HEK293 (cell line): ENCODE data around the gene BCL11A.

Experiments used
- CTCF ChIA-PET: fragments of 350-600 bp; formaldehyde crosslinking; extraction: SDS; loops from one replicate; lab custom pipeline; 2021; ENCODE audit warnings: antibody characterized with exemption; lab: Yijun Ruan, JAX
- POLR2A ChIA-PET: fragments of 300-600 bp; formaldehyde crosslinking; extraction: SDS; loops from one replicate; lab custom pipeline; 2020; ENCODE audit warnings: antibody characterized with exemption, inconsistent platforms; lab: Yijun Ruan, JAX
- H3K27ac ChIP-seq: fragments of 200-500 bp; sonication (Bioruptor generic); 2 replicates; pipeline ENCODE4 v1.5.1; 2014; ENCODE audit warnings: low read depth, low read length, control low read depth, inconsistent platforms; ENCODE audit errors: extremely low read depth
- H3K36me3 ChIP-seq, 2 experiments: fragments of 200-500 bp in 1 of 2; sonication (Bioruptor generic) in 1 of 2; 1 replicate in 1 of 2; 2 replicates in 1 of 2; pipeline ENCODE4 v1.5.1; 2014 to 2017; ENCODE audit warnings: inconsistent platforms in 2 of 2, low read length in 2 of 2; ENCODE audit not compliant: control insufficient read depth in 2 of 2, insufficient read depth in 1 of 2
- H3K4me1 ChIP-seq: fragments of 200-500 bp; sonication (Bioruptor generic); 2 replicates; pipeline ENCODE4 v1.5.1; 2014; ENCODE audit warnings: mild to moderate bottlenecking, low read length, inconsistent platforms; ENCODE audit not compliant: control insufficient read depth, insufficient read depth
- H3K4me3 ChIP-seq: 2 replicates; pipeline ENCODE4 v1.5.1; 2011; ENCODE audit warnings: low read depth, mild to moderate bottlenecking, control low read depth, low read length, moderate library complexity
- H3K9me3 ChIP-seq: fragments of 200-500 bp; sonication (Bioruptor generic); 2 replicates; pipeline ENCODE4 v1.5.1; 2014; ENCODE audit warnings: low read depth, low read length, inconsistent platforms; ENCODE audit not compliant: control insufficient read depth, insufficient read depth
- BCL11B ChIP-seq: fragments of 450-650 bp; formaldehyde crosslinking; IDR thresholded peaks from 2 replicates; pipeline ENCODE4 v1.5.1; 2016; ENCODE audit warnings: low read depth, missing biosample characterization, missing genetic modification characterization
- GLIS1 ChIP-seq: fragments of 450-650 bp; formaldehyde crosslinking; IDR thresholded peaks from 2 replicates; pipeline ENCODE4 v1.5.1; 2016; ENCODE audit warnings: missing biosample characterization, missing genetic modification characterization
- HOXC10 ChIP-seq: sonication (generic); formaldehyde crosslinking; IDR thresholded peaks from 2 replicates; pipeline ENCODE4 v1.8.1; 2023; ENCODE audit warnings: mild to moderate bottlenecking, missing genetic modification reagents
- SCRT1 ChIP-seq: fragments of 450-650 bp; formaldehyde crosslinking; IDR thresholded peaks from 2 replicates; pipeline ENCODE4 v1.5.1; 2016; ENCODE audit warnings: missing biosample characterization, missing genetic modification characterization, borderline replicate concordance
- ZEB2 ChIP-seq: fragments of 450-650 bp; formaldehyde crosslinking; IDR thresholded peaks from 2 replicates; pipeline ENCODE4 v1.5.1; 2016; ENCODE audit warnings: missing biosample characterization, missing genetic modification characterization
- ZFHX2 ChIP-seq: fragments of 450-650 bp; formaldehyde crosslinking; conservative IDR thresholded peaks from 2 replicates; pipeline ENCODE4 v1.5.1; 2016; ENCODE audit warnings: missing biosample characterization, missing genetic modification characterization
- ZNF184 ChIP-seq: fragments of 450-650 bp; IDR thresholded peaks from 2 replicates; pipeline ENCODE4 v1.5.1; 2018; ENCODE audit warnings: missing biosample characterization, mild to moderate bottlenecking, missing genetic modification characterization
- ZNF24 ChIP-seq: fragments of 450-650 bp; formaldehyde crosslinking; IDR thresholded peaks from 2 replicates; pipeline ENCODE4 v1.5.1; 2016; ENCODE audit warnings: missing biosample characterization, missing genetic modification characterization
- ZNF302 ChIP-seq: fragments of 450-650 bp; formaldehyde crosslinking; IDR thresholded peaks from 2 replicates; pipeline ENCODE4 v1.5.1; 2016; ENCODE audit warnings: missing biosample characterization, missing genetic modification characterization, low read depth
- ZNF366 ChIP-seq: fragments of 450-650 bp; formaldehyde crosslinking; conservative IDR thresholded peaks from 2 replicates; pipeline ENCODE4 v1.5.1; 2016; ENCODE audit warnings: missing biosample characterization, missing genetic modification characterization
- ZNF416 ChIP-seq: fragments of 450-650 bp; formaldehyde crosslinking; IDR thresholded peaks from 2 replicates; pipeline ENCODE4 v1.5.1; 2016; ENCODE audit warnings: missing biosample characterization, missing genetic modification characterization
- ZNF544 ChIP-seq: fragments of 450-650 bp; formaldehyde crosslinking; IDR thresholded peaks from 2 replicates; pipeline ENCODE4 v1.5.0; 2017; ENCODE audit warnings: missing biosample characterization, missing genetic modification characterization
- ZNF843 ChIP-seq: fragments of 450-650 bp; formaldehyde crosslinking; IDR thresholded peaks from 2 replicates; pipeline ENCODE4 v1.5.1; 2016; ENCODE audit warnings: missing biosample characterization, missing genetic modification characterization
- TF ChIP-seq, protein P1 (sequence below): fragments of 450-650 bp; formaldehyde crosslinking; IDR thresholded peaks from 2 replicates; pipeline ENCODE4; 2016; ENCODE audit warnings: missing biosample characterization, missing genetic modification characterization
- TF ChIP-seq, protein P2 (sequence below): fragments of 450-650 bp; formaldehyde crosslinking; IDR thresholded peaks from 2 replicates; pipeline ENCODE4 v1.5.1; 2016; ENCODE audit warnings: missing biosample characterization, missing genetic modification characterization
- TF ChIP-seq, protein P3 (sequence below): fragments of 450-650 bp; IDR thresholded peaks from 2 replicates; pipeline ENCODE4 v1.5.1; 2018; ENCODE audit warnings: missing biosample characterization, missing genetic modification characterization
- TF ChIP-seq, protein P4 (sequence below): fragments of 450-650 bp; formaldehyde crosslinking; IDR thresholded peaks from 2 replicates; pipeline ENCODE4 v1.5.1; 2016; ENCODE audit warnings: missing biosample characterization, missing genetic modification characterization
- TF ChIP-seq, protein P5 (sequence below): fragments of 450-650 bp; formaldehyde crosslinking; IDR thresholded peaks from 2 replicates; pipeline ENCODE4 v1.5.0; 2017; ENCODE audit warnings: missing biosample characterization, missing genetic modification characterization, borderline replicate concordance
- TF ChIP-seq, protein P6 (sequence below): fragments of 450-650 bp; formaldehyde crosslinking; IDR thresholded peaks from 2 replicates; pipeline ENCODE4 v1.5.1; 2016; ENCODE audit warnings: missing biosample characterization, missing genetic modification characterization, borderline replicate concordance

The BCL11A gene

DNA sequence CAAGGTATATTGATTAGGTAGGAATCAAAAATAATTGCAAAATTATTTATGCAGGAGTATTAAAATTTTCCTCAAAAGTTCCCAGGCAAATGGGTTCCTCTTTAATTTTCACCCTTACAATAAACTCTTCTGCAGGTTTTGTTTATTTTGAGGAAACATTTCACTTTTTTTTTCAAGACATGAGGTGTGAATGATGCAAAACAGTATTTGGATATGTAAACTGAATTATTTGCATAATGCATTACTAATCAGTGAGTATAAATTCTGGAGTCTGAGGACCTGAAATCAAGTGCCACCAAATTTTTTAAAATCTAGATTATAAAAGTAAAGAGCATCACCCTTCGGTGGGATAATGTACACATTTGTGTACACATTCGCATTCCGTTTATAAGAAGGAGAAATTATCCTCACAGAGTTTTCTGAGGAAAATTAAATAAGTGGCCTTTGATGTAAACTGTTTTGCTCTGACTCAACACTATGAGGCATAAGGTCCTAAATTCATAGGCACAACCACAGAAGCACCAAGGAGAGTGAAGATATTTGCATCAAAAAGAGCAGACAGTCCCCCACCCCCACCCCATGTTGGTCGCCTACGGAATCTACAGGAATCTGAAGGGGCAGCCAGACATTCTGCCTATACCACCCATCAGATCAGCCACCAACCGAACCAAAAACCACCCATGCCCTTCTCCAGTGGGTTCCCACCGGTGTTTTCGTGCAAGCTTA, 33.1 kb downstream of the BCL11A start:
- Histone ChIP-seq H3K4me1 (peaks cover 14% of the 10 kb centered on the region), H3K27ac (no peak overlapping the region), H3K4me3 (no peak overlapping the region), H3K36me3 (peaks cover 0 to 5% of the 10 kb centered on the region in 2 experiments; a peak in 1 of 3 replicates), H3K9me3 (no peaks in the 10 kb centered on the region)
- ChIA-PET CTCF (interaction anchor here (0.6 to 0.7 kb wide), 3 partner anchors 10 to 64 kb away, joined by 3 read pairs; no protein-coding TSS in a partner anchor), POLR2A (no interaction called here)
- TF ChIP-seq, protein P1, sequence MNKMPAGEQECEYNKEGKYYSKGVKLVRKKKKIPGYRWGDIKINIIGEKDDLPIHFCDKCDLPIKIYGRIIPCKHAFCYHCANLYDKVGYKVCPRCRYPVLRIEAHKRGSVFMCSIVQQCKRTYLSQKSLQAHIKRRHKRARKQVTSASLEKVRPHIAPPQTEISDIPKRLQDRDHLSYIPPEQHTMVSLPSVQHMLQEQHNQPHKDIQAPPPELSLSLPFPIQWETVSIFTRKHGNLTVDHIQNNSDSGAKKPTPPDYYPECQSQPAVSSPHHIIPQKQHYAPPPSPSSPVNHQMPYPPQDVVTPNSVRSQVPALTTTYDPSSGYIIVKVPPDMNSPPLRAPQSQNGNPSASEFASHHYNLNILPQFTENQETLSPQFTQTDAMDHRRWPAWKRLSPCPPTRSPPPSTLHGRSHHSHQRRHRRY (tag by site-specific recombination), result no peak
- TF ChIP-seq BCL11B (tag by site-specific recombination) (no peak), ZNF302 (tag by site-specific recombination) (no peak), ZFHX2 (tag by site-specific recombination) (no peak), ZNF24 (tag by site-specific recombination) (no peak), SCRT1 (tag by site-specific recombination) (no peak), ZNF184 (tag by site-specific recombination) (no peak), ZNF544 (tag by site-specific recombination) (no peak), GLIS1 (tag by site-specific recombination) (no peak), ZNF366 (tag by site-specific recombination) (no peak), ZNF843 (tag by site-specific recombination) (no peak), ZNF416 (tag by site-specific recombination) (no peak), HOXC10 (CRISPR knock-in tag) (no peak), ZEB2 (tag by site-specific recombination) (no peak)
- TF ChIP-seq, protein P2, sequence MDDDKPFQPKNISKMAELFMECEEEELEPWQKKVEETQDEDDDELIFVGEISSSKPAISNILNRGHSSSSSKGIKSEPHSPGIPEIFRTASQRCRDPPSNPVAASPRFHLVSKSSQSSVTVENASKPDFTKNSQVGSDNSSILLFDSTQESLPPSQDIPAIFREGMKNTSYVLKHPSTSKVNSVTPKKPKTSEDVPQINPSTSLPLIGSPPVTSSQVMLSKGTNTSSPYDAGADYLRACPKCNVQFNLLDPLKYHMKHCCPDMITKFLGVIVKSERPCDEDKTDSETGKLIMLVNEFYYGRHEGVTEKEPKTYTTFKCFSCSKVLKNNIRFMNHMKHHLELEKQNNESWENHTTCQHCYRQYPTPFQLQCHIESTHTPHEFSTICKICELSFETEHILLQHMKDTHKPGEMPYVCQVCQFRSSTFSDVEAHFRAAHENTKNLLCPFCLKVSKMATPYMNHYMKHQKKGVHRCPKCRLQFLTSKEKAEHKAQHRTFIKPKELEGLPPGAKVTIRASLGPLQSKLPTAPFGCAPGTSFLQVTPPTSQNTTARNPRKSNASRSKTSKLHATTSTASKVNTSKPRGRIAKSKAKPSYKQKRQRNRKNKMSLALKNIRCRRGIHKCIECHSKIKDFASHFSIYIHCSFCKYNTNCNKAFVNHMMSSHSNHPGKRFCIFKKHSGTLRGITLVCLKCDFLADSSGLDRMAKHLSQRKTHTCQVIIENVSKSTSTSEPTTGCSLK, result no peak
- TF ChIP-seq, protein P3, sequence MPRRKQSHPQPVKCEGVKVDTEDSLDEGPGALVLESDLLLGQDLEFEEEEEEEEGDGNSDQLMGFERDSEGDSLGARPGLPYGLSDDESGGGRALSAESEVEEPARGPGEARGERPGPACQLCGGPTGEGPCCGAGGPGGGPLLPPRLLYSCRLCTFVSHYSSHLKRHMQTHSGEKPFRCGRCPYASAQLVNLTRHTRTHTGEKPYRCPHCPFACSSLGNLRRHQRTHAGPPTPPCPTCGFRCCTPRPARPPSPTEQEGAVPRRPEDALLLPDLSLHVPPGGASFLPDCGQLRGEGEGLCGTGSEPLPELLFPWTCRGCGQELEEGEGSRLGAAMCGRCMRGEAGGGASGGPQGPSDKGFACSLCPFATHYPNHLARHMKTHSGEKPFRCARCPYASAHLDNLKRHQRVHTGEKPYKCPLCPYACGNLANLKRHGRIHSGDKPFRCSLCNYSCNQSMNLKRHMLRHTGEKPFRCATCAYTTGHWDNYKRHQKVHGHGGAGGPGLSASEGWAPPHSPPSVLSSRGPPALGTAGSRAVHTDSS (tag by site-specific recombination), result no peak
- TF ChIP-seq, protein P4, sequence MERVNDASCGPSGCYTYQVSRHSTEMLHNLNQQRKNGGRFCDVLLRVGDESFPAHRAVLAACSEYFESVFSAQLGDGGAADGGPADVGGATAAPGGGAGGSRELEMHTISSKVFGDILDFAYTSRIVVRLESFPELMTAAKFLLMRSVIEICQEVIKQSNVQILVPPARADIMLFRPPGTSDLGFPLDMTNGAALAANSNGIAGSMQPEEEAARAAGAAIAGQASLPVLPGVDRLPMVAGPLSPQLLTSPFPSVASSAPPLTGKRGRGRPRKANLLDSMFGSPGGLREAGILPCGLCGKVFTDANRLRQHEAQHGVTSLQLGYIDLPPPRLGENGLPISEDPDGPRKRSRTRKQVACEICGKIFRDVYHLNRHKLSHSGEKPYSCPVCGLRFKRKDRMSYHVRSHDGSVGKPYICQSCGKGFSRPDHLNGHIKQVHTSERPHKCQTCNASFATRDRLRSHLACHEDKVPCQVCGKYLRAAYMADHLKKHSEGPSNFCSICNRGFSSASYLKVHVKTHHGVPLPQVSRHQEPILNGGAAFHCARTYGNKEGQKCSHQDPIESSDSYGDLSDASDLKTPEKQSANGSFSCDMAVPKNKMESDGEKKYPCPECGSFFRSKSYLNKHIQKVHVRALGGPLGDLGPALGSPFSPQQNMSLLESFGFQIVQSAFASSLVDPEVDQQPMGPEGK, result no peak
- TF ChIP-seq, protein P5, sequence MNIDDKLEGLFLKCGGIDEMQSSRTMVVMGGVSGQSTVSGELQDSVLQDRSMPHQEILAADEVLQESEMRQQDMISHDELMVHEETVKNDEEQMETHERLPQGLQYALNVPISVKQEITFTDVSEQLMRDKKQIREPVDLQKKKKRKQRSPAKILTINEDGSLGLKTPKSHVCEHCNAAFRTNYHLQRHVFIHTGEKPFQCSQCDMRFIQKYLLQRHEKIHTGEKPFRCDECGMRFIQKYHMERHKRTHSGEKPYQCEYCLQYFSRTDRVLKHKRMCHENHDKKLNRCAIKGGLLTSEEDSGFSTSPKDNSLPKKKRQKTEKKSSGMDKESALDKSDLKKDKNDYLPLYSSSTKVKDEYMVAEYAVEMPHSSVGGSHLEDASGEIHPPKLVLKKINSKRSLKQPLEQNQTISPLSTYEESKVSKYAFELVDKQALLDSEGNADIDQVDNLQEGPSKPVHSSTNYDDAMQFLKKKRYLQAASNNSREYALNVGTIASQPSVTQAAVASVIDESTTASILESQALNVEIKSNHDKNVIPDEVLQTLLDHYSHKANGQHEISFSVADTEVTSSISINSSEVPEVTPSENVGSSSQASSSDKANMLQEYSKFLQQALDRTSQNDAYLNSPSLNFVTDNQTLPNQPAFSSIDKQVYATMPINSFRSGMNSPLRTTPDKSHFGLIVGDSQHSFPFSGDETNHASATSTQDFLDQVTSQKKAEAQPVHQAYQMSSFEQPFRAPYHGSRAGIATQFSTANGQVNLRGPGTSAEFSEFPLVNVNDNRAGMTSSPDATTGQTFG (tag by site-specific recombination), result no peak
- TF ChIP-seq, protein P6, sequence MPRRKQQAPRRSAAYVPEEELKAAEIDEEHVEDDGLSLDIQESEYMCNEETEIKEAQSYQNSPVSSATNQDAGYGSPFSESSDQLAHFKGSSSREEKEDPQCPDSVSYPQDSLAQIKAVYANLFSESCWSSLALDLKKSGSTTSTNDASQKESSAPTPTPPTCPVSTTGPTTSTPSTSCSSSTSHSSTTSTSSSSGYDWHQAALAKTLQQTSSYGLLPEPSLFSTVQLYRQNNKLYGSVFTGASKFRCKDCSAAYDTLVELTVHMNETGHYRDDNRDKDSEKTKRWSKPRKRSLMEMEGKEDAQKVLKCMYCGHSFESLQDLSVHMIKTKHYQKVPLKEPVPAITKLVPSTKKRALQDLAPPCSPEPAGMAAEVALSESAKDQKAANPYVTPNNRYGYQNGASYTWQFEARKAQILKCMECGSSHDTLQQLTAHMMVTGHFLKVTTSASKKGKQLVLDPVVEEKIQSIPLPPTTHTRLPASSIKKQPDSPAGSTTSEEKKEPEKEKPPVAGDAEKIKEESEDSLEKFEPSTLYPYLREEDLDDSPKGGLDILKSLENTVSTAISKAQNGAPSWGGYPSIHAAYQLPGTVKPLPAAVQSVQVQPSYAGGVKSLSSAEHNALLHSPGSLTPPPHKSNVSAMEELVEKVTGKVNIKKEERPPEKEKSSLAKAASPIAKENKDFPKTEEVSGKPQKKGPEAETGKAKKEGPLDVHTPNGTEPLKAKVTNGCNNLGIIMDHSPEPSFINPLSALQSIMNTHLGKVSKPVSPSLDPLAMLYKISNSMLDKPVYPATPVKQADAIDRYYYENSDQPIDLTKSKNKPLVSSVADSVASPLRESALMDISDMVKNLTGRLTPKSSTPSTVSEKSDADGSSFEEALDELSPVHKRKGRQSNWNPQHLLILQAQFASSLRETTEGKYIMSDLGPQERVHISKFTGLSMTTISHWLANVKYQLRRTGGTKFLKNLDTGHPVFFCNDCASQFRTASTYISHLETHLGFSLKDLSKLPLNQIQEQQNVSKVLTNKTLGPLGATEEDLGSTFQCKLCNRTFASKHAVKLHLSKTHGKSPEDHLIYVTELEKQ (tag by site-specific recombination), result no peak
